Iris pigment epithelial cell (primary cell): Measurements from ENCODE around the gene SPATA13.
"Not testable (repeated sequence)": the region's sequence is repeated elsewhere in the genome, so short reads cannot be mapped to it uniquely, and the experiment has no call there.

Experiments used
- DNase-seq: peaks from one replicate; pipeline ENCODE4 v3.0.0-alpha.2; 2011; ENCODE audit warnings: low read depth

Gene SPATA13

DNA sequence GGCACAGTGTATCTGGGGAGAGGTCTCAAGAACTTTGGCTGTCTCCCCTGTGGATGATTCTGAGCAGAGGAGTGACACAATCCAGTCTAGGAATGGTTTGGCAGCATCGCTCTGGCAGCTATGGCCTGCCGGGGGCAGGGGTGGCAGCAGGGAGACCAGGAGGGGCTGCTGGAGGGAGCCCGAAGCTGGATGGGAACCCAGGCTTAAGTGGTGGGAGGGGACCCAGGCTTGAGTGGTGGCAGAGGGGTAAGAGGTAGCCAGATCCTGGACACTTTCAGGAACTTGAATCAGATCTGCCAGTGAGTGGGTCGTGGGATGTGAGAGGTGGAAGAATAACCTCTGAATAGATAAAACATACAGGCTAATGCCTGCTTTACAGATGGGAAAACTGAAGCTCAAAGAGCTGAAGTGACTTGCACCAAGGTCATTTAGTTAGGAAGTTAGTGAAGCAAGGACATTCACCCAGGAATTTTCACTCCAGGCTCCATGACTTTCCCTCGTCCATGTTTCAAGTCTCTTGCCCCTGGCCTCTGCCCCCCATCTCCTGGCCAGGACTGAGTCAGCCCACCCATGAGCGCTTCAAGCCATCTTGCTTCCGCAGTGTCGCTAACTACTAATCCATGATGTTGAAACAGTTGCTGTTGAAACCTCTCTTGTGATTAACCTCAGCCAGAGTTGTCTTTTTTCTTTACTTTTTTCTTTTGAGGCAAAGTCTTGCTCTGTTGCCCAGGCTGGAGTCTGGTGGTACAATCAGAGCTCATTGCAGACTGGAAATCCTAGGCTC lies 119.0 kb downstream of the SPATA13 start:
- DNase-seq, result peak; percentile 56

DNA sequence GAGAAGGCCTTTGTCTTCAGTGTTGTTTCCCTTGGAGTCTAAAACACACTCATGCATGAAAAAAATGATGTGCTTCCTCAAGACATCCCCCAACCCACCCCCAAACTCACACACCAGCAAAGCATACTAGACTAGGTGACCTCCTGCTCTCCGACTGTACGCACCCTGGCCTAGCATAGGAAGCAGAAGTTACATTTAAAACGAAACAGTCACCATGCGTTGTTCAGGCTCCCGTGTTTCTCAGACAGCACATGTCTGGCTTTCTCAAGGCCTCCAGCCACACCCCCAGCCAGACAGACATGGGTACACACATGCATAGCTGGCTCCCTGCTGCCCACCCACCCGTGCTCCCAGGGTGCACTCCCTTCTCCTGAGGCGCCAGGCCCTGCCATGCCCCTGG lies 120.2 kb downstream of the SPATA13 start:
- DNase-seq, result no peak

DNA sequence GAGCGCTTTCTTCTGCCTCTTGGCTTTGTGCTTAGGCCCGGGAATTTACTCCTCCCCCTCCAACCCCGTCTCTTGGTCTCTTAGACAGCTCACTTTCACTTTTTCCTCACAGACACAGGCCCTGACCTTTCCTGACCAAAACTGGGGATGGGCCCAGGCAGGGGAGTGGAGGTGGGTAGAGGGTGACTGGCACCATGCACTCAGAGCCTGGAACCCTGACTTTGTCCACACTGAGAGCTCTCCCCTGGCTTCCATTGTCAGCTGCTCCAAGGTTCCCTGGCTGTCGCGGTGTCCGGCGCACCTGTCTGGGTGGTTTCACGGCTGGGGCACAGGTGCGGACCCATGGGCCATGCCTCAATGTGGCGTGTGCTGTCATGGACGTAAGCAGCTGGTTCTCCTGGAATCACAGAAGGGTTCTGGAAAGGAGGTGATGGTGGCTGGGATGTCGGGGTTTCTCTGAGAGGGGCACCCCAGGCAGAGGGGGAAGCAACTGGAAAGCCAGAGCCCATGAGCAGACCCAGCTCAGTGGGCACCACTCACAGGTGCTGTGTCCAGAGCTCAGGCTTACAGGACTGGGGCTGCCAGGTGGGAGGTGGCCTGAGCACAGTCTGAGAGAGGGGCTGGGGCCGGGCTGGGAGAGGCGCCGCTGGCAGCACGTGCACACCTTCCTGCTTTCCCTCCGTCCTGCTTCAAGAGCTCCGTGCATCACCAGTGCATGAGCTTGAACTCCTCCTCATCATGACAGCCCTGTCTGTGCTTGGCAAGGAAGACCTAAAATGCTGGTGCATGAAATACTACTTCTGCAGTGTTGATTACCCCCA lies 120.9 kb downstream of the SPATA13 start:
- DNase-seq, result no peak

DNA sequence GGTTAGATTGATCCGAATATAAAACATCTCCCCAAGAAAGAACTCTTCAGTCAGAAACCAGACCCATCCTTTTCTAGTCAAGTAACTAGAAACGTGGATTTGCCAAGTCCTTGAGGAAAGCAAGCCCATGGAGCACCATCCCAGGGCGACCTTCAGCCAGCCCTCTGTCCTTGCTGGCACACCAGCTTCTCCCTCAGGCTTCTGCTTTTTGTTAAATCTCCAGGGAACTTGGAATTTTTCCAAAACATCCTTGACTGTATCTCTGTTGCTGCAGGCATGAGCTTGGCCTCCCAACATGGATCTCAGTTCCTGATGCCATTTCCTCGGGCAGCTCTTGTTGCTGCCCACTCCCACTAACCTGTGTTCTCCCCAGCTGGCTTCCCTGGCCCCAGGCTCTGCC lies 121.7 kb downstream of the SPATA13 start:
- no peak for DNase-seq

DNA sequence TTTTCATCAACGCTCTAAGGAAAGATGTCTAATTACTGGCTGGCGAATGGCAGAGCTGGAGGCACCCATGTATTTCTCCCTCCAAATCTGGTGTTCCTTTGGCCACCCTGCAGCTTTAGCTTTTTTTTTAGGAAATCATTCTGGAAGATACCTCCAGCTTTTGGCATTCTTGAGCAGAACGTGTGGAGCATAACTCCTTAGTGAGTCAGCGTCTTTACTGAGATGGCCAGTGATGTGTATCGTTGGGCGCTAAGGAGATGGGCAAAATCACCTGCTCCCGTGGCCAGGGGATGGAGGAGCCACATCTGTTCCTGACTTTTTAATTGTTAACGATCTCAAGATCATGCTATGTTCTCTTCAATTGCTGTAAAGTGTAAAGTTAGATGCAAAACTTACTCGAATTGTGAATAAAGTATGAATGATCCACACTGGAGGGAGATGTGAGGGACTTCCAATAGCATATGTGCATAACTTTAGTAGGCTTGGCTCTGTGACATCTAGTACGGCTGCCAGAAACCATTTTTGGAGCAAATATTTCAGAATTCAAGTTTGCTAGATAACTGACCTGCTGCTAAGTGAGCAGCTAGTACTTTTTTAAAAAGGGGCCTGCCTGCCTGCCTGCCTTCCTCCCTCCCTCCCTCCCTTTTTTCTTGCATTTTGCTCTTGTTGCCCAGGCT lies 124.5 kb downstream of the SPATA13 start:
- no peak for DNase-seq

DNA sequence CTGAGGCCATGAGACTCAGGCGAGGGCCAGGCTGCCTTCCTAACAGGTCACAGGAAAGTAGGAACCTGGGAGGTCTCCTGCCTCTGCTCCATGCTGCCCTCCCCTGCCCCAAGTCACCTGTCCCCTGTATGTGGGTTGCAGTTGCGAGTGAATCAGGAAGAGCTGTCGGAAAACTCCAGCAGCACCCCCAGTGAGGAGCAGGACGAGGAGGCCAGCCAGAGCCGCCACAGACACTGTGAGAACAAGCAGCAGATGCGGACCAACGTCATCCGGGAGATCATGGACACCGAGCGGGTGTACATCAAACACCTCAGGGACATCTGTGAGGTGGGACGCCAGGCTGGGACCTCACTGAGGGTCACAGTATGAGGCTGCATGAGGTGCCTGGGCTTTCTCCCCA lies 126.1 kb downstream of the SPATA13 start:
- no peak for DNase-seq

DNA sequence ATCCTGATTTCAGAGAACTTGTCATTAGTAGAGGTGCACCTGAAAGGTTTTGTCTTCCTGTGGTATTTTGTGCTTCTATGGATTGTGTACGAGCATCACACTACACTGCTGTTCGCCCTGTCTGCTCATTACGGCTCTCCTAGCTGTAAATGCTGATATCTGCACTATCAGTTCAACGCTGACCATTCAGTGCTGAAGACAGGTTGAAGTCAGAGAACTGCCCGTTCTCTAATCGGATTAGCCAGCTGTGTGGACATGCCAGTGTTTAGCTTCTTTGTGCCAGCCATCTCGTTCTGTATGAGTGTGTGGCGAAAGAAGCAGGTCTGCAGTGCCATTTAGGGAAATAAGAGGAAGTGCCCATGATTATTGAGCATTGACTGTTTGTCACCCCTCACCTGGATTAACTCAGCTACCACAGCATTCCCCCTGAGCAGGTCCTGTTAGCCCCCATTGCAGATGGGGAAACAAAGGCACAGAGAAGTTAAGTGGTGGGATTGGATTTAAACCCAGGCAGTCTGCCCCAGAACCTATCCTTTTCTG lies 127.3 kb downstream of the SPATA13 start:
- DNase-seq, result no peak

DNA sequence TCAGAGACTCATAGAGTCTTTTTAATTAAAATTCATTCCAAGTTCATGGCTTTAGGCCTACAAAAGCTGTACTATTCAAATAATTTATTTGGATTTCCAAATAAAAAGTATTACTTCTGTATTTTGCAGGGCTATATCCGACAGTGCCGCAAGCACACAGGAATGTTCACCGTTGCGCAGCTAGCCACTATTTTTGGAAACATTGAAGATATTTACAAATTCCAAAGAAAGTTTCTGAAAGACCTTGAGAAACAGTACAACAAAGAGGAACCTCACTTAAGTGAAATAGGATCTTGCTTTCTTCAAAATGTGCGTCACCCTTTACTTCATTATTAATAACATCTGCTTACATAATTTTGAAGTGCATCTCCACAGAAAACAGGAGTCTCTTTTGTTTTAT lies 128.3 kb downstream of the SPATA13 start:
- DNase-seq, result peak; percentile 81

DNA sequence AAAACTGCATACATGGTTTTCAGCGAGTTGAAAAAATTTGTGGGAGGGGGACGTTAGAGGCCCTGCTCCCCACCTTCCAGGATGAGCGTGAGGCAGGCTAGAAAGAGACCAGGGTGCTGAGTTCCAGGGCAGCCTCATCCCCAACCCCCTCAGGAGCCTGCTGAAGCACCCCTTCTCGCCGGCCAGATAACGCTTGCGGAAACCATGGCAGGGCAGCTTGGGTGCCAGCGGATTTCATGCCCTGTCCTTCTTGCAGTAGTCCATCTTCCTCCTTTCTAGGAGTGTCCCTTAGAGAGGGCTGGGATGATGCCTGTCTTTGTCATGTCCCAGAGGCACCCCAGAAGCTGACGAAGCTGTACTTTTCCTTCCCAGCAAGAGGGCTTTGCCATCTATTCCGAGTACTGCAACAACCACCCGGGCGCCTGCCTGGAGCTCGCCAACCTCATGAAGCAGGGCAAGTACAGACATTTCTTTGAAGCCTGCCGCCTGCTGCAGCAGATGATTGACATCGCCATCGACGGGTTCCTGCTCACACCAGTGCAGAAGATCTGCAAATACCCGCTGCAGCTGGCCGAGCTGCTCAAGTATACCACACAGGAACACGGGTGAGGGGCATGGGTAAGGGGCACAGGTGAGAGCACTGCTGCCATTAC lies 129.9 kb downstream of the SPATA13 start:
- DNase-seq, result no peak

DNA sequence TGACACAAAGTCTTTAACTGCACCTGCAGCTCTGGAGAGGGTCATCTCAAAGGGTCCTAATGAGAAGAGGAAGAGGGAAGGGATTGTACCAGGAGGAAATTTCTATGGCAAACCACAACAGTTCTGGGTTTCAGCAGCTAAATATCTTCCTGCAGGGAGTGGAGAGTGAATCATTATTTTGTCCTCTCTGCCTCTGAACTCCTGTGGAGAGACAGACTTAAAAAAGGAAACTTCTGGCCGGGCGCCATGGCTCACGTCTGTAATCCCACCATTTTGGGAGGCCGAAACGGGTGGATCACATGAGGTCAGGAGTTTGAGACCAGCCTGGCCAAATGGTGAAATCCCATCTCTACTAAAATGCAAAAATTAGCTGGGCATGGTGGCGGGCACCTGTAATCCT lies 132.0 kb downstream of the SPATA13 start:
- peak; percentile 28 for DNase-seq

DNA sequence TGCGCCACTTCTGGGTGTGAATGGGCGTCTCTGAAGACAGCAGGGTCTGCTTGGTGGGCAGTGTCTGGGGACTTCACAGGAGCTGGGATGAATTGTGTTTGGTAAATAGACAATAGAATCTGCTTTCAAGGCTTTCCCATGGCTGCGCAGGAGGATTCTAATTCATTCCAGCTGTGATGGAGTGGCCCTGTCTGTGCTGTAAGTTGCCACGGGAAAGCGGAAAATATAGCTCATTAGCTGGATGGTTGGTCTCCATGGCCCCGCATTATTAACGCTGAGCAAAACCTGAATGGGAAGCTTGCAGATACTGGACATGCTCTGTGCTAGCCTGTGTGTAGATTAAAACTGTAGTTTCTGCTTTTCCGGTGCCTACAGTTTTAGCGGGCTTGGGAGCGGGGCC lies 133.2 kb downstream of the SPATA13 start:
- no peak for DNase-seq

DNA sequence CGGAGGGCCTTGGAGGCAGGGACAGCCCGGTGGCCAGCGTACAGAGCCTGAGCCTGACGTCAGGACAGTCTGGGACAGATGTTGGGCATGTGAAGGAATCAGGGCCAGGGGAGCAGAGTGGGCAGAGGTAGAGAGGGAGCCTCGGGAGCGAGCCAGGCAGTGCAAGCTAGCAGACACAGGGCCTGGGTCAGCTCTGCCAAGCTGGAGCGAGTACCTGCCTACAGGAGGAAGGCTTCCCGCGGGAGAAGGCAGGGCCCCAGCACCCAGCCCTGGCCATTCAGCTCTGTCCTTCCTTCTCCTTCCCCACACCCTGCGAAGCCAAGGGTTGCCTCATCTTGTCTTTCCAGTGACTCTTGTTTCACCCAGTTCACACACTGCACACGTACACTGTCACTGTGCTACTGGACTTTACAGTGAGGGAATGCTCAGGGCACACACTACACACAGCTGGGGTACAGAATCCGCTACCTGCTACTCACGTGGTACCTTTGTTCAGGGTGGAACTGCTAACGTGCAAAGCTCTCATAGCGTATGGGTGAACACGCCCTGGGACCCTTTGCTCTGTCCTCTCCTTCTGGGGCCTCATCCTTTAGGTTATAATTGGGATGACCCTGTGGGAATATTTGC lies 139.1 kb downstream of the SPATA13 start:
- no peak for DNase-seq

DNA sequence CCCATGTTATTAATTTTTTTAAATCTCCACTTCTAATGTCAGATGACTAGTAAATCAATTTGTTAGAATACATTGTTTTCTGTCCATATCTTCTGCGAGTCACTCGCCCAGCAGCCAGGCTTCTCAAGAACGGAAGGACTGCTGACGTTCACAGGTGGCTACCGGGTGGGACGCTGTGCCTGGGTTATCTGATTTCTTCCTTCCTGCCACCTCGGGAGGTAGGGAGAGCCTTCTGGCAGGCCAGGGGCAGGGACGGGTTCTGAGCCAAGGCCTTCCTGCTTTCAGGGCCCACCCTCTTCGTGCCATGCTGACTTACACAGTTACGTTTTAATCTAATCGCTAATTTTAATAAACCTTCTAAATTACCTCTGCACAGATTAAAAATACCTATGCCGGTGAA lies 140.9 kb downstream of the SPATA13 start:
- no peak for DNase-seq

DNA sequence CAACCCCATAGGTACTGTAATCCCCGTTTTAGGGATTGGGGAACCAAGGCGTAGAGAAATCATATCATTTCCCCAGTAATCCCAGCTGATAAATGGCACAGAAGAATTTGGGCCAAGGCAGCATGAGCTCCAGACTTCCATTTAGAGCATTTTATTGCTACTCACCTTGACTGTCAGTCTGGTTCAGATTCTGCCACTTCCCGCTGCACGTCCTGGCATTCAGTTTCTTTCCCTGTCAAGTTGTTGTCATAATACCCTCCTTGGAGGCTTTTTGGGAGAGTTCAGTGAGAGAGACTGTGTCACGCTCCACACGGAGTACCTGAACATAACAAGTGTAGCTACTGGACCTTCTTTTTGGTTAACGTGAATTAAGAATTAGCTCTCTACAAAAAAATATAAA lies 141.4 kb downstream of the SPATA13 start:
- DNase-seq, result no peak

DNA sequence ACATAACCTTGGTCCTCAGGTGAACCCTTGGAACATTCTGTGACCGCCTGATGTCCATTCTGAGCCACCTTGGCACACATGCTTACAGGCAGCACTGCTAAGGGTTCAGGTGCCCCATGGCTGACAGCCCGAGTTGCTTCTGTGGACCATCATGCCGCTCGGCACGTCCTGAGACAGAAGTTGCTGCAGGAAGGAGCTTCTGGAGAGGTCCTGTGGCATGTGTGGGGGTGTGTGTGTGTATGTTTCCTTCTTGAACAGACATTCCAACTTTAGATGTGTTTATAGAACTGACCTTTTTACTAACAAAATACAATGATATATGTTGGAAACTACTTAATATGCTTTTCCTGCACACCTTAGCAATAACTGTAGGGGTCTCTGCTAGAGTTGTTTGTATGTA lies 144.1 kb downstream of the SPATA13 start:
- DNase-seq, result peak; percentile 22

DNA sequence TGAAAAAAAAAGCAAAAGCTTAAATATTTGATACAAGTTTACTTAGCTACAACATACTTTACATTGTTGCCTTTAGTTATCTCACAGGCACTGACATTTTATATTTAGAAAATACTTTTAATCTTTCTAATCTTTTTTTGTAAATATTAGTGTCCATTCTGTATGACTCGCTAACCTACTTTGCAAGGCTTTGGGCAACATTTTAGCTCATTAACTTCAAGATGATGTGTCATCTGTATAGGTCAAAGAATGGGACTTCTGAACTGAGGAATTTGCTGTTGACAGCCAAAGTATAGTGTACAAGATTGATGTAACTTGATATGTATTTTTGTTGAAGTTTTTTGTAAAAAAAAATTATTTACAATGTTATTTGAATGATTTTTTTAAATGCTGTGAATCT lies 146.1 kb downstream of the SPATA13 start:
- peak; percentile 43 for DNase-seq

DNA sequence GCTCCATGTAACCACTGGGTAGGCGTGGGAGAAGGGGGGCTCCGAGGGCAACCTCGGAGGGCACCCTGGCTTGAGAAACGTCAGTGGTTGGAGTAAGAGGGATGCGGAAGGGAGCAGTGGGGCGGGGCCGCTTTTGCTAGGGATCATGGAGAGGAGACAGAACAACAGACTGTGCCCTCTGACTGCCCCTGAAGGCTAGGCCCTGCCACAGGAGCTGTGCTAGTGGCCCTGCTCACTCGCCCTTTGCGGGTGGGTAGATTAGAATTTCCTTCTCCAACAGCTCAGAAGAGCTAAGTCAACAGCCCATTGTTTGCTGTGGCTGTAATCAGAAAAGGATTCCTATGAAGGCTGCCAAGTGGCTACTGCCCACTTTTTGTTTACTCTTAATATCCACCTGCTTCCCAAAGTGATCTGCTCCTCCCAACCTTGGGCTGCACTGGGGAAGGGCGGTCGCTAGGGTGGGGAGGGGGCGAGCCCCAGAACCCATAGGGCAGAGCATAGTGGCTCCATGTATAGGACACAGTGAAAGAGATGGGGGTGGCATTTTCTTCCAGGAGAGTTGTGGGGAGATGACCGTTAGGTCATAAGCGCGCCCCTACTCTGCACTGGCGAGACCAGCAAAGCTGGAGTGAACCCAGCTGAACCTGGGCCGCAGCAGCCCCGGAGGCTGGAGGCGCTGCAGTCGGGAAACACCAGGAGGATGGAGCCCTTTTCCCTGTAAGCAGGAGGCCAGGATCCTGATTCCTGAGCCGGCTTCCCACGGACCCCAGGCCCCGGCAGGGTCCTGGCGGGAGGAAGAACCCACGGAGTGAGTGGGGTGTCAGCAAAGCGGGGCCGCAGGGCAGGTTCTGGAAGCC lies 146.9 kb downstream of the SPATA13 start:
- no peak for DNase-seq

DNA sequence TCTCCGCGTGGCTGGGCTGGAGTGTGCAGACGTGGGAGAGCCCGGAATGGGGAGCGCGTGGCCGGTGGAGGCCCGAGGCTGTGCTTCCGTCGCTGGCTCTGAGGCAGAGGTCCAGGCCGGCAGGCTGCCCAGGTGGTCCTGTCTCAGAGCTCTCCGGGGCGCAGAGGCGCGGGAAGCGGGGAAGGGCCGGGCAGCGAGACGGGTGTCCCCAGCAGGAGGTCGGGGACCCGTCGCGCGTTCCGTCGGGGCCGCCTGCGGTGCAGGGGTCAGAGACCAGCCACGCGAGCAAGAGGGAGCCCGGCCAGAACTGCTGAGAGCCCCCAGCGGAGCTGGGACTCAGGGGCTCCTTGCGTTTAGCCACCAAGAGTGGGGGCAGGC lies 147.5 kb downstream of the SPATA13 start:
- no peak for DNase-seq

DNA sequence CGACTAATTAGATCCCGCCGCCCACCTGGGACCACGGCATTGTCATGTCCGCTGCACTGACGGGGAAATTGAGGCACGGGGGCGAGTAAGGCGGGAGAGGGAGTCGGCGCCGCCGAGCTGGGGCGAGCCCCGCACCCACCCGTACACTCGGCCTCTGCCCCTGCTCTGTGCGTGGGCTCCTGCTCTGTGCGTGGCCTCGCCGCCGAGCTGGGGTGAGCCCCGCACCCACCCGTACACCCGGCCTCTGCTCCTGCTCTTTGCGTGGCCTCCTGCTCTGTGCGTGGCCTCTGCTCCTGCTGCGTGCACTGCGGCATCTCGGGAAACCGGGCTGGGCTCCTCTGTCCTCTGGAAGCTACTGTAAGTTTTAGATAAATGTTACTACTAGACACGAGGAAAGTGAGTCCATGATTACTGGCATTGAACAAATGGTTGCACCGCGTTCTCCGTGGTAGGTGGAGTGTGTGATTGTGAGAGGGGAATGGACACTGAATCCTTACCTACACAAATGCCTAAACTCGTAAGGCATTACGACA lies 148.0 kb downstream of the SPATA13 start:
- no peak for DNase-seq

DNA sequence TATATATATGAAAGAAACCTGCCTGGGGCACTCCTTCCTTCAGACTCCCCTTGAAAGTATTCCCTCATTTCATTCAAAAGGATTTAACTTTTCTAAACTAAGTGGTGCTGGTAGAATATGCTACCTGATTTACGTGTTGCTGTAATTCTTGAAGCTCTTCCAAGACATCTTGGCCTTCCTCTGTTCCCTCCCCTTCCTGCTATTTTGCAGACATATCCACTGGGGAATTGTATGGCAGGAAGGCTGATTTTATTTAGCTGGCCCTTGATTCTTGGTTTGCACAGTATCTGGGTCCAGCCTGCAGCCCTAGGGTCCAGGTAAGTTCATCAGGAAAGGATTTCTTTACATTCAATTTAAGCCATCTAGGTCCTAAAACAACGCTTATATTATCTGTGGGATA lies 148.8 kb downstream of the SPATA13 start, which contains the start of gene C1QTNF9:
TSS of gene C1QTNF9 (plus strand) at position 281 of the 400 bp plus-strand sequence. CDS start 6,424 bp downstream, outside the sequence.
- DNase-seq, result not testable (repeated sequence)
